ENCODE data around the gene SPATA13. TPM values are rescaled to one million over a fixed set of nuclear protein-coding genes. Genes with fewer than 3 reads are reported as not detected.

SPATA13 gene
- total RNA-seq, 4 donors from 2014 or later = 20.0 to 47.4 (median 27.6) TPM

DNA sequence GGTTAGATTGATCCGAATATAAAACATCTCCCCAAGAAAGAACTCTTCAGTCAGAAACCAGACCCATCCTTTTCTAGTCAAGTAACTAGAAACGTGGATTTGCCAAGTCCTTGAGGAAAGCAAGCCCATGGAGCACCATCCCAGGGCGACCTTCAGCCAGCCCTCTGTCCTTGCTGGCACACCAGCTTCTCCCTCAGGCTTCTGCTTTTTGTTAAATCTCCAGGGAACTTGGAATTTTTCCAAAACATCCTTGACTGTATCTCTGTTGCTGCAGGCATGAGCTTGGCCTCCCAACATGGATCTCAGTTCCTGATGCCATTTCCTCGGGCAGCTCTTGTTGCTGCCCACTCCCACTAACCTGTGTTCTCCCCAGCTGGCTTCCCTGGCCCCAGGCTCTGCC, 121.7 kb downstream of the SPATA13 start:
- Histone ChIP-seq H3K4me3 (no peak overlapping the region), H3K9me3 (no peaks in the 10 kb centered on the region), H3K27ac (no peak overlapping the region), H3K36me3 (no peaks in the 10 kb centered on the region), H3K4me1 (no peaks in the 10 kb centered on the region), H3K27me3 (no peaks in the 10 kb centered on the region)
- DNase-seq = no peak
- TF ChIP-seq POLR2A (IDR thresholded peaks at IDR 0.05) = no peak
- TF ChIP-seq, protein P1, sequence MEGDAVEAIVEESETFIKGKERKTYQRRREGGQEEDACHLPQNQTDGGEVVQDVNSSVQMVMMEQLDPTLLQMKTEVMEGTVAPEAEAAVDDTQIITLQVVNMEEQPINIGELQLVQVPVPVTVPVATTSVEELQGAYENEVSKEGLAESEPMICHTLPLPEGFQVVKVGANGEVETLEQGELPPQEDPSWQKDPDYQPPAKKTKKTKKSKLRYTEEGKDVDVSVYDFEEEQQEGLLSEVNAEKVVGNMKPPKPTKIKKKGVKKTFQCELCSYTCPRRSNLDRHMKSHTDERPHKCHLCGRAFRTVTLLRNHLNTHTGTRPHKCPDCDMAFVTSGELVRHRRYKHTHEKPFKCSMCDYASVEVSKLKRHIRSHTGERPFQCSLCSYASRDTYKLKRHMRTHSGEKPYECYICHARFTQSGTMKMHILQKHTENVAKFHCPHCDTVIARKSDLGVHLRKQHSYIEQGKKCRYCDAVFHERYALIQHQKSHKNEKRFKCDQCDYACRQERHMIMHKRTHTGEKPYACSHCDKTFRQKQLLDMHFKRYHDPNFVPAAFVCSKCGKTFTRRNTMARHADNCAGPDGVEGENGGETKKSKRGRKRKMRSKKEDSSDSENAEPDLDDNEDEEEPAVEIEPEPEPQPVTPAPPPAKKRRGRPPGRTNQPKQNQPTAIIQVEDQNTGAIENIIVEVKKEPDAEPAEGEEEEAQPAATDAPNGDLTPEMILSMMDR (IDR thresholded peaks at IDR 0.05) = no peak
- intact Hi-C loops (cut with DNase I; ENCODE audit: low total_unique reads) = no loop called here

DNA sequence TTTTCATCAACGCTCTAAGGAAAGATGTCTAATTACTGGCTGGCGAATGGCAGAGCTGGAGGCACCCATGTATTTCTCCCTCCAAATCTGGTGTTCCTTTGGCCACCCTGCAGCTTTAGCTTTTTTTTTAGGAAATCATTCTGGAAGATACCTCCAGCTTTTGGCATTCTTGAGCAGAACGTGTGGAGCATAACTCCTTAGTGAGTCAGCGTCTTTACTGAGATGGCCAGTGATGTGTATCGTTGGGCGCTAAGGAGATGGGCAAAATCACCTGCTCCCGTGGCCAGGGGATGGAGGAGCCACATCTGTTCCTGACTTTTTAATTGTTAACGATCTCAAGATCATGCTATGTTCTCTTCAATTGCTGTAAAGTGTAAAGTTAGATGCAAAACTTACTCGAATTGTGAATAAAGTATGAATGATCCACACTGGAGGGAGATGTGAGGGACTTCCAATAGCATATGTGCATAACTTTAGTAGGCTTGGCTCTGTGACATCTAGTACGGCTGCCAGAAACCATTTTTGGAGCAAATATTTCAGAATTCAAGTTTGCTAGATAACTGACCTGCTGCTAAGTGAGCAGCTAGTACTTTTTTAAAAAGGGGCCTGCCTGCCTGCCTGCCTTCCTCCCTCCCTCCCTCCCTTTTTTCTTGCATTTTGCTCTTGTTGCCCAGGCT, 124.5 kb downstream of the SPATA13 start:
- no peak for DNase-seq
- Histone ChIP-seq H3K27ac (no peak overlapping the region), H3K9me3 (no peaks in the 10 kb centered on the region), H3K4me3 (no peak overlapping the region), H3K27me3 (no peaks in the 10 kb centered on the region), H3K4me1 (no peaks in the 10 kb centered on the region), H3K36me3 (no peaks in the 10 kb centered on the region)
- intact Hi-C loops (cut with DNase I; ENCODE audit: low total_unique reads) = no loop called here
- no peak for TF ChIP-seq POLR2A (IDR thresholded peaks at IDR 0.05)
- TF ChIP-seq, protein P1 (IDR thresholded peaks at IDR 0.05) = no peak

DNA sequence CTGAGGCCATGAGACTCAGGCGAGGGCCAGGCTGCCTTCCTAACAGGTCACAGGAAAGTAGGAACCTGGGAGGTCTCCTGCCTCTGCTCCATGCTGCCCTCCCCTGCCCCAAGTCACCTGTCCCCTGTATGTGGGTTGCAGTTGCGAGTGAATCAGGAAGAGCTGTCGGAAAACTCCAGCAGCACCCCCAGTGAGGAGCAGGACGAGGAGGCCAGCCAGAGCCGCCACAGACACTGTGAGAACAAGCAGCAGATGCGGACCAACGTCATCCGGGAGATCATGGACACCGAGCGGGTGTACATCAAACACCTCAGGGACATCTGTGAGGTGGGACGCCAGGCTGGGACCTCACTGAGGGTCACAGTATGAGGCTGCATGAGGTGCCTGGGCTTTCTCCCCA, 126.1 kb downstream of the SPATA13 start:
- no peak for DNase-seq
- H3K27ac ChIP-seq = no peak overlapping the region
- no peaks in the 10 kb centered on the region for H3K4me1 ChIP-seq
- H3K36me3 ChIP-seq = no peaks in the 10 kb centered on the region
- H3K9me3 ChIP-seq = no peaks in the 10 kb centered on the region
- H3K27me3 ChIP-seq = no peaks in the 10 kb centered on the region
- TF ChIP-seq POLR2A (IDR thresholded peaks at IDR 0.05) = no peak
- TF ChIP-seq, protein P1 (IDR thresholded peaks at IDR 0.05) = no peak
- intact Hi-C loops (cut with DNase I; ENCODE audit: low total_unique reads) = no loop called here
- no peak overlapping the region for H3K4me3 ChIP-seq

DNA sequence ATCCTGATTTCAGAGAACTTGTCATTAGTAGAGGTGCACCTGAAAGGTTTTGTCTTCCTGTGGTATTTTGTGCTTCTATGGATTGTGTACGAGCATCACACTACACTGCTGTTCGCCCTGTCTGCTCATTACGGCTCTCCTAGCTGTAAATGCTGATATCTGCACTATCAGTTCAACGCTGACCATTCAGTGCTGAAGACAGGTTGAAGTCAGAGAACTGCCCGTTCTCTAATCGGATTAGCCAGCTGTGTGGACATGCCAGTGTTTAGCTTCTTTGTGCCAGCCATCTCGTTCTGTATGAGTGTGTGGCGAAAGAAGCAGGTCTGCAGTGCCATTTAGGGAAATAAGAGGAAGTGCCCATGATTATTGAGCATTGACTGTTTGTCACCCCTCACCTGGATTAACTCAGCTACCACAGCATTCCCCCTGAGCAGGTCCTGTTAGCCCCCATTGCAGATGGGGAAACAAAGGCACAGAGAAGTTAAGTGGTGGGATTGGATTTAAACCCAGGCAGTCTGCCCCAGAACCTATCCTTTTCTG, 127.3 kb downstream of the SPATA13 start:
- H3K9me3 ChIP-seq = no peaks in the 10 kb centered on the region
- H3K27me3 ChIP-seq = no peaks in the 10 kb centered on the region
- no peaks in the 10 kb centered on the region for H3K36me3 ChIP-seq

DNA sequence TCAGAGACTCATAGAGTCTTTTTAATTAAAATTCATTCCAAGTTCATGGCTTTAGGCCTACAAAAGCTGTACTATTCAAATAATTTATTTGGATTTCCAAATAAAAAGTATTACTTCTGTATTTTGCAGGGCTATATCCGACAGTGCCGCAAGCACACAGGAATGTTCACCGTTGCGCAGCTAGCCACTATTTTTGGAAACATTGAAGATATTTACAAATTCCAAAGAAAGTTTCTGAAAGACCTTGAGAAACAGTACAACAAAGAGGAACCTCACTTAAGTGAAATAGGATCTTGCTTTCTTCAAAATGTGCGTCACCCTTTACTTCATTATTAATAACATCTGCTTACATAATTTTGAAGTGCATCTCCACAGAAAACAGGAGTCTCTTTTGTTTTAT, 128.3 kb downstream of the SPATA13 start:
- no peak for DNase-seq
- no peak overlapping the region for H3K27ac ChIP-seq
- no peak for TF ChIP-seq POLR2A (IDR thresholded peaks at IDR 0.05)
- TF ChIP-seq, protein P1 (IDR thresholded peaks at IDR 0.05) = no peak
- H3K27me3 ChIP-seq = no peaks in the 10 kb centered on the region
- no peaks in the 10 kb centered on the region for H3K4me1 ChIP-seq
- no peaks in the 10 kb centered on the region for H3K36me3 ChIP-seq
- no peaks in the 10 kb centered on the region for H3K9me3 ChIP-seq
- intact Hi-C loops (cut with DNase I; ENCODE audit: low total_unique reads) = no loop called here
- no peak overlapping the region for H3K4me3 ChIP-seq

More for the DNA sequence above, 127.3 kb downstream of the SPATA13 start:
- TF ChIP-seq, protein P1 (IDR thresholded peaks at IDR 0.05) = no peak
- TF ChIP-seq POLR2A (IDR thresholded peaks at IDR 0.05) = no peak
- Histone ChIP-seq H3K4me1 (no peaks in the 10 kb centered on the region), H3K27ac (no peak overlapping the region), H3K4me3 (no peak overlapping the region)
- intact Hi-C loops (cut with DNase I; ENCODE audit: low total_unique reads) = no loop called here
- no peak for DNase-seq

All from uterus (tissue), 4 donors.